Aorta (tissue), 5 donors: Measurements from ENCODE around the gene CFAP221. TPM values are rescaled to one million over a fixed set of nuclear protein-coding genes. Genes with fewer than 3 reads are reported as not detected.
A peak's percentile ranks its signal among the peaks of the same experiment; 100 is the strongest.

Experiments
- ATAC-seq: fragments of 200-7000 bp; cut with Tn5 transposase; one replicate; pipeline ENCODE4 v1.9.1; 2022; ENCODE audit warnings: moderate library complexity; ENCODE audit not compliant: low FRiP score
- DNase-seq, 2 donors: peaks; one replicate each; pipeline ENCODE4 v3.0.0-alpha.2; 2020
- H3K27ac ChIP-seq, 2 donors: one replicate each; pipeline ENCODE4 v1.5.1; 2013; ENCODE audit warnings: low read length in 2 of 2, mild to moderate bottlenecking in 2 of 2, moderate library complexity in 2 of 2, control low read depth in 1 of 2, inconsistent platforms in 1 of 2, low read depth in 1 of 2
- H3K27me3 ChIP-seq, 2 donors: one replicate each; pipeline ENCODE4 v1.6.1; 2013; ENCODE audit warnings: control low read depth in 1 of 2, low read length in 1 of 2, mild to moderate bottlenecking in 1 of 2, moderate library complexity in 1 of 2; ENCODE audit not compliant: insufficient read depth in 2 of 2, control insufficient read depth in 1 of 2
- H3K36me3 ChIP-seq, 2 donors: one replicate each; pipeline ENCODE4 v1.6.1; 2013; ENCODE audit warnings: control low read depth in 1 of 2, low read length in 1 of 2, mild to moderate bottlenecking in 1 of 2; ENCODE audit not compliant: insufficient read depth in 2 of 2, control insufficient read depth in 1 of 2
- H3K4me1 ChIP-seq, 2 donors: one replicate each; pipeline ENCODE4 v1.6.1; 2013; ENCODE audit warnings: low read length in 2 of 2, control low read depth in 1 of 2, mild to moderate bottlenecking in 1 of 2, moderate library complexity in 1 of 2; ENCODE audit not compliant: insufficient read depth in 2 of 2, control insufficient read depth in 1 of 2
- H3K4me3 ChIP-seq, 2 donors: one replicate each; pipeline ENCODE4 v1.5.1; 2013; ENCODE audit warnings: low read length in 2 of 2, control low read depth in 1 of 2, mild to moderate bottlenecking in 1 of 2
- H3K9me3 ChIP-seq: one replicate; pipeline ENCODE4 v1.6.1; 2013; ENCODE audit warnings: mild to moderate bottlenecking, low read length; ENCODE audit not compliant: control insufficient read depth
- WGBS, 2 donors: extraction: QIAGEN DNeasy Blood & Tissue Kit; methylation state at CpG; one replicate each; pipeline ENCODE4 v1.1.7; 2013; 5-methylcytosine and 5-hydroxymethylcytosine counted together
- intact Hi-C, 2 donors: fragments of 100-400 bp; cut with DNase I; formaldehyde crosslinking; loops; one replicate each; pipeline versions ENCODE4 v1.14.2 to v1.15.0; 2022
- polyA plus RNA-seq, 2 donors: library from polyadenylated mRNA; stranded (reverse); fragments of 200-250 nt; gene quantifications; one replicate each; pipeline ENCODE4 v1.2.3, GENCODE V29; 2013
- total RNA-seq, 2 donors: library from RNA; stranded (reverse); fragmentation: NEBNext Ultra II Directional; extraction: Animal tissue kit (Norgen Biotek cat#: 25700); gene quantifications; one replicate each; pipeline ENCODE4 v1.2.1, GENCODE V29; 2021
- donor health status: healthy with polysubstance abuse.
- donor health status: Bipolar disorder and iron deficiency.
- donor health status: DM: no; HTN: no; CAD: no.
- donor health status: DM: no; HTN: no; CAD: no.
- donor health status: DM: yes; HTN: yes; CAD: no.

CFAP221 gene
- total and polyA plus RNA-seq, 4 donors, result 0.18 to 2.1 (median 0.69) TPM; not detected in 1

GRCh38 chr2:119698246-119698645 is 154.0 kb downstream of the CFAP221 start:
- WGBS, 2 donors, result 81 to 90% methylated on average over 3 of the region's 3 CpGs
- Histone ChIP-seq H3K27ac (no peak overlapping the region), H3K27me3 (no peaks in the 10 kb centered on the region), H3K9me3 (no peaks in the 10 kb centered on the region), H3K4me1 (no peaks in the 10 kb centered on the region), H3K36me3 (no peaks in the 10 kb centered on the region), H3K4me3 (no peak overlapping the region)
- intact Hi-C loops, result no loop called here
- ATAC-seq (no peak), DNase-seq (no peak)

- Histone ChIP-seq H3K27me3 (no peaks in the 10 kb centered on the region), H3K9me3 (no peaks in the 10 kb centered on the region), H3K36me3 (no peaks in the 10 kb centered on the region), H3K4me3 (no peak overlapping the region), H3K4me1 (no peaks in the 10 kb centered on the region), H3K27ac (no peak overlapping the region)
- DNase-seq (no peak), ATAC-seq (no peak)
- WGBS, 2 donors, result 76 to 78% methylated on average over 15 of the region's 15 CpGs
- intact Hi-C loops, result no loop called here
Measured at GRCh38 chr2:119699016-119699606, 154.9 kb downstream of the CFAP221 start.

GRCh38 chr2:119700866-119701265 is 156.6 kb downstream of the CFAP221 start:
- no peak overlapping the region for H3K4me3 ChIP-seq
- intact Hi-C loops, result loop anchor here in 1 of 2 donors (10.0 kb wide), 1 partner anchor 614 kb away; no protein-coding TSS in a partner anchor

GRCh38 chr2:119701352-119701751 is 157.1 kb downstream of the CFAP221 start:
- H3K9me3 ChIP-seq, result no peaks in the 10 kb centered on the region
- no peak for ATAC-seq
- no peaks in the 10 kb centered on the region for H3K4me1 ChIP-seq
- H3K27me3 ChIP-seq, result no peaks in the 10 kb centered on the region
- no peak overlapping the region for H3K4me3 ChIP-seq
- intact Hi-C loops, result loop anchor here in 1 of 2 donors (10.0 kb wide), 1 partner anchor 613 kb away; no protein-coding TSS in a partner anchor
- DNase-seq, result no peak
- no peaks in the 10 kb centered on the region for H3K36me3 ChIP-seq
- H3K27ac ChIP-seq, result no peak overlapping the region
- WGBS, 2 donors, result 72 to 80% methylated on average over 12 of the region's 12 CpGs

More at GRCh38 chr2:119700866-119701265, 156.6 kb downstream of the CFAP221 start:
- H3K36me3 ChIP-seq, result no peaks in the 10 kb centered on the region
- no peaks in the 10 kb centered on the region for H3K4me1 ChIP-seq
- H3K27me3 ChIP-seq, result no peaks in the 10 kb centered on the region
- ATAC-seq, result no peak
- H3K9me3 ChIP-seq, result no peaks in the 10 kb centered on the region
- no peak overlapping the region for H3K27ac ChIP-seq
- 88 to 89% methylated on average over 4 of the region's 4 CpGs for WGBS, 2 donors
- DNase-seq, result no peak

- no peaks in the 10 kb centered on the region for H3K9me3 ChIP-seq
- H3K27me3 ChIP-seq, result no peaks in the 10 kb centered on the region
- DNase-seq (no peak), ATAC-seq (no peak)
- no peaks in the 10 kb centered on the region for H3K36me3 ChIP-seq
- H3K27ac ChIP-seq, result no peak overlapping the region
- H3K4me3 ChIP-seq, result no peak overlapping the region
- no peaks in the 10 kb centered on the region for H3K4me1 ChIP-seq
- intact Hi-C loops, result loop anchor here in 1 of 2 donors (2.0 to 10.0 kb wide), 2 partner anchors 474 to 612 kb away; no protein-coding TSS in a partner anchor
- 54 to 56% methylated on average over 2 of the region's 2 CpGs for WGBS, 2 donors
Measured at GRCh38 chr2:119702203-119702917, 158.1 kb downstream of the CFAP221 start.

- intact Hi-C loops, result loop anchor here in 1 of 2 donors (2.0 to 10.0 kb wide), 2 partner anchors 474 to 612 kb away; no protein-coding TSS in a partner anchor
Measured at GRCh38 chr2:119702918-119703401, 158.7 kb downstream of the CFAP221 start.

GRCh38 chr2:119703526-119703925 is 159.3 kb downstream of the CFAP221 start:
- 78 to 83% methylated on average over 5 of the region's 5 CpGs for whole genome bisulfite sequencing, 2 donors
- Histone ChIP-seq H3K9me3 (no peaks in the 10 kb centered on the region), H3K36me3 (no peaks in the 10 kb centered on the region), H3K27me3 (no peaks in the 10 kb centered on the region), H3K27ac (no peak overlapping the region), H3K4me3 (no peak overlapping the region), H3K4me1 (no peaks in the 10 kb centered on the region)
- ATAC-seq (no peak), DNase-seq (no peak)
- intact Hi-C loops, result loop anchor here in 1 of 2 donors (2.0 to 10.0 kb wide), 2 partner anchors 473 to 611 kb away; no protein-coding TSS in a partner anchor

More at GRCh38 chr2:119702918-119703401, 158.7 kb downstream of the CFAP221 start:
- H3K27ac ChIP-seq, result no peak overlapping the region
- H3K27me3 ChIP-seq, result no peaks in the 10 kb centered on the region
- H3K4me3 ChIP-seq, result no peak overlapping the region
- no peaks in the 10 kb centered on the region for H3K36me3 ChIP-seq
- DNase-seq, result peak; percentile 73 to 85
- H3K4me1 ChIP-seq, result no peaks in the 10 kb centered on the region
- 28 to 34% methylated on average over 13 of the region's 13 CpGs for WGBS, 2 donors
- no peaks in the 10 kb centered on the region for H3K9me3 ChIP-seq
- peak; percentile 92 for ATAC-seq

GRCh38 chr2:119704670-119705120 is 160.4 kb downstream of the CFAP221 start:
- Histone ChIP-seq H3K4me1 (no peaks in the 10 kb centered on the region), H3K4me3 (no peak overlapping the region), H3K27me3 (no peaks in the 10 kb centered on the region), H3K27ac (no peak overlapping the region), H3K36me3 (no peaks in the 10 kb centered on the region), H3K9me3 (no peaks in the 10 kb centered on the region)
- DNase-seq (no peak), ATAC-seq (no peak)
- 49 to 52% methylated on average over 2 of the region's 2 CpGs for WGBS, 2 donors
- intact Hi-C loops, result loop anchor here in 1 of 2 donors (10.0 kb wide), 1 partner anchor 610 kb away; no protein-coding TSS in a partner anchor
